Measurements from ENCODE around the gene TAS1R1. TPM values are rescaled to one million over a fixed set of nuclear protein-coding genes. Genes with fewer than 3 reads are reported as not detected.

TAS1R1 gene
- total RNA-seq, 4 donors from 2014 or later, result not detected

- no peak for TF ChIP-seq CTCF (IDR thresholded peaks at IDR 0.05; ENCODE audit: low read depth)
Observed at GRCh38 chr1:6508816-6509189, 46.3 kb upstream of the TAS1R1 start.

- TF ChIP-seq CTCF (IDR thresholded peaks at IDR 0.05; ENCODE audit: low read depth), result no peak
Observed at GRCh38 chr1:6509220-6509918, 45.7 kb upstream of the TAS1R1 start.

- TF ChIP-seq CTCF (IDR thresholded peaks at IDR 0.05; ENCODE audit: low read depth), result no peak
Observed at GRCh38 chr1:6509919-6510291, 45.2 kb upstream of the TAS1R1 start.

GRCh38 chr1:6510493-6510892, 44.6 kb upstream of the TAS1R1 start:
- no peak for TF ChIP-seq CTCF (IDR thresholded peaks at IDR 0.05; ENCODE audit: low read depth)

- no peak for TF ChIP-seq CTCF (IDR thresholded peaks at IDR 0.05; ENCODE audit: low read depth)
Observed at GRCh38 chr1:6511056-6511455, 44.1 kb upstream of the TAS1R1 start.

- TF ChIP-seq CTCF (IDR thresholded peaks at IDR 0.05; ENCODE audit: low read depth), result no peak
Observed at GRCh38 chr1:6511561-6512244, 43.4 kb upstream of the TAS1R1 start.

- TF ChIP-seq CTCF (IDR thresholded peaks at IDR 0.05; ENCODE audit: low read depth), result no peak
Observed at GRCh38 chr1:6512245-6512907, 42.7 kb upstream of the TAS1R1 start.
